Measurements from ENCODE around the gene WDHD1.
A peak's percentile ranks its signal among the peaks of the same experiment; 100 is the strongest.
"Not testable (repeated sequence)": the region's sequence is repeated elsewhere in the genome, so short reads cannot be mapped to it uniquely, and the experiment has no call there.

The WDHD1 gene

DNA sequence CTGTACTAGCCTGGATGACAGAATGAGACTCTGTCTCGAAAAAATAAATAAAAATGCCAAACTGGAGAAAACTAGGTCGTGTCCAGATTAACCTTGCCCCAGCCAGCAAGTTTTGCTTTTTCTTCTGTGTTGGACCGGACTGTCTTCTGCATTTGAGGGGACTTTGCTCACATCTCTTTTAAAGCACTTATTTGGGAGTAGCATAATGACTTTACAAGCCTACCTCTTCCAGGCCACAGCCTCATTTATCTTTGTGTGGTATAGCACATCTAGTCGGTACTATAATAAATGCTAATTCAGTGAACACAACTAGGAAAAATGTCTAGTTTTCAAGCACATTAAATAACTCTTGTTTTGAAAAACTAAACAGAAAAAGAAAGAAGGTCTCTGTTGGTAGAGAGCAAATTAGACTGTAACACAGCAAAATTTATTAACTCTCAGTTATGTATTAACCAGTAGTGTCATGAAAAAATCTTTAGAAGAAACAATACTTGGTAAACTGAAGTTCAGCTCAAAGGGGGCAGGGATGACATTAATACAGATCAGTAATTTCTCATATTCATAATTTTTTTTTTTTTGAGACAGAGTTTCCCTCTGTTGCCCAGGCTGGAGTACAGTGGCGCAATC, 52.0 kb downstream of the WDHD1 start:
- POLR2A ChIA-PET (ENCODE audit: low non-redundant PET): no interaction called here
- CTCF ChIA-PET: interaction anchor here (1.1 kb wide), 2 partner anchors 13 to 73 kb away, joined by 3 to 4 read pairs; partner anchors contain the start of gene GCH1

DNA sequence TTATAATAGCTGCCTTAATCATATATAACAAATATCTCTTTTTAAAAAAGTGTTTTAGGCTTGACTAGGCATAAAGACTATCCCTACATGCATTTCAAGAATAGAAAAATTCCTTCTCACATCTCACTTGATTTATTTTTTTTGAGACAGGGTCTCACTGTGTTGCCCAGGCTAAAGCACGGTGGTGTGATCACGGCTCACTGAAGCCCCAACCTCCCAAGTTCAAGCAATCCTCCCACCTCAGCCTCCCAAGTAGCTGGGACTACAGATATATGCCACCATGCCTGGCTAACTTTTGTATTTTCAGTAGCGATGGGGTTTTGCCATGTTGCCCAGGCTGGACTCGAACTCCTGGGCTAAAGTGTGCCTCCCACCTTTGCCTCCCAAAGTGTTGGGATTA, 59.4 kb downstream of the WDHD1 start:
- CTCF ChIA-PET: no interaction called here
- no peak for DNase-seq (ENCODE audit: low spot score)

More for the DNA sequence above, 52.0 kb downstream of the WDHD1 start:
- peak overlapping the region; percentile 88 for H3K27ac ChIP-seq
- TF ChIP-seq, protein P1, sequence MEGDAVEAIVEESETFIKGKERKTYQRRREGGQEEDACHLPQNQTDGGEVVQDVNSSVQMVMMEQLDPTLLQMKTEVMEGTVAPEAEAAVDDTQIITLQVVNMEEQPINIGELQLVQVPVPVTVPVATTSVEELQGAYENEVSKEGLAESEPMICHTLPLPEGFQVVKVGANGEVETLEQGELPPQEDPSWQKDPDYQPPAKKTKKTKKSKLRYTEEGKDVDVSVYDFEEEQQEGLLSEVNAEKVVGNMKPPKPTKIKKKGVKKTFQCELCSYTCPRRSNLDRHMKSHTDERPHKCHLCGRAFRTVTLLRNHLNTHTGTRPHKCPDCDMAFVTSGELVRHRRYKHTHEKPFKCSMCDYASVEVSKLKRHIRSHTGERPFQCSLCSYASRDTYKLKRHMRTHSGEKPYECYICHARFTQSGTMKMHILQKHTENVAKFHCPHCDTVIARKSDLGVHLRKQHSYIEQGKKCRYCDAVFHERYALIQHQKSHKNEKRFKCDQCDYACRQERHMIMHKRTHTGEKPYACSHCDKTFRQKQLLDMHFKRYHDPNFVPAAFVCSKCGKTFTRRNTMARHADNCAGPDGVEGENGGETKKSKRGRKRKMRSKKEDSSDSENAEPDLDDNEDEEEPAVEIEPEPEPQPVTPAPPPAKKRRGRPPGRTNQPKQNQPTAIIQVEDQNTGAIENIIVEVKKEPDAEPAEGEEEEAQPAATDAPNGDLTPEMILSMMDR (conservative IDR thresholded peaks at IDR 0.05; ENCODE audit: low read depth): no peak
- DNase-seq (ENCODE audit: low spot score): no peak

DNA sequence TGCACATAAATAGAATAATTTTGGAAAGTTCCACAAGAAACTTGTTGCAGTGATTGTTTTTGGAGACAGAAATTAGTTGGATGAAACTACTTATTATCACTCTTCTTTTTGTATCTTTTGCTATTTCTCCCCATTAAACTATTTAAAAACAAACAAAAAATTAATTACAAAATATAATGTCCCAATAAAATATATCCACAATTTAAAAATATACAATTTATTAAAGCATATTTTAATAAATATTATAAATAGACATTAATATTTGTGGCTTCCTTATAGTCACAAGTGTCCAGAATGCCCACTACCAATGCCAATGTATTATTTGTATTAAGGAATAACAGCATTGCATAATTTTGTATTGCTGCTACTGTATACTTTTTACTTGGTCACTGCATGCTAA, 71.8 kb downstream of the WDHD1 start:
- ChIA-PET CTCF (no interaction called here), POLR2A (ENCODE audit: low non-redundant PET) (no interaction called here)
- DNase-seq (ENCODE audit: low spot score): no peak
- TF ChIP-seq, protein P1 (conservative IDR thresholded peaks at IDR 0.05; ENCODE audit: low read depth): no peak
- H3K27ac ChIP-seq: no peak overlapping the region

More for the DNA sequence above, 59.4 kb downstream of the WDHD1 start:
- POLR2A ChIA-PET (ENCODE audit: low non-redundant PET): no interaction called here
- TF ChIP-seq, protein P1 (conservative IDR thresholded peaks at IDR 0.05; ENCODE audit: low read depth): no peak
- no peak overlapping the region for H3K27ac ChIP-seq

DNA sequence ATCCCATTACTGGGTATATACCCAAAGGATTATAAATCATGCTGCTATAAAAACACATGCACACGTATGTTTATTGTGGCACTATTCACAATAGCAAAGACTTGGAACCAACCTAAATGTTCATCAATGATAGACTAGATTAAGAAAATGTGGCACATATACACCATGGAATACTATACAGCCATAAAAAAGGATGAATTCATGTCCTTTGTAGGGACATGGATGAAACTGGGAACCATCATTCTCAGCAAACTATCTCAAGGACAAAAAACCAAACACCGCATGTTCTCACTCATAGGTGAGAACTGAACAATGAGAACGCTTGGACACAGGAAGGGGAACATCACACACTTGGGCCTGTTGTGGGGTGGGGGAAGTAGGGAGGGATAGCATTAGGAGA, 73.3 kb downstream of the WDHD1 start:
- DNase-seq (ENCODE audit: low spot score); CTCF ChIA-PET; POLR2A ChIA-PET (ENCODE audit: low non-redundant PET); H3K27ac ChIP-seq: not testable (repeated sequence)

DNA sequence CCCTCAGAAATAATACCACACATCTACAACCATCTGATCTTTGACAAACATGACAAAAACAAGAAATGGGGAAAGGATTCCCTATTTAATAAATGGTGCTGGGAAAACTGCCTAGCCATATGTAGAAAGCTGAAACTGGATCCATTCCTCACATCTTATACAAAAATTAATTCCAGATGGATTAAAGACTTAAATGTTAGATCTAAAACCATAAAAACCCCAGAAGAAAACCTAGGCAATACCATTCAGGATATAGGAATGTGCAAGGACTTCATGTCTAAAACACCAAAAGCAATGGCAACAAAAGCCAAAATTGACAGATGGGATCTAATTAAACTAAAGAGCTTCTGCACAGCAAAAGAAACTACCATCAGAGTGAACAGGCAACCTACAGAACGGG, 74.1 kb downstream of the WDHD1 start:
- H3K27ac ChIP-seq; DNase-seq (ENCODE audit: low spot score); POLR2A ChIA-PET (ENCODE audit: low non-redundant PET): not testable (repeated sequence)
- CTCF ChIA-PET: interaction anchor here (0.7 kb wide), 1 partner anchor 59 kb away, joined by 4 read pairs; no protein-coding TSS in a partner anchor

DNA sequence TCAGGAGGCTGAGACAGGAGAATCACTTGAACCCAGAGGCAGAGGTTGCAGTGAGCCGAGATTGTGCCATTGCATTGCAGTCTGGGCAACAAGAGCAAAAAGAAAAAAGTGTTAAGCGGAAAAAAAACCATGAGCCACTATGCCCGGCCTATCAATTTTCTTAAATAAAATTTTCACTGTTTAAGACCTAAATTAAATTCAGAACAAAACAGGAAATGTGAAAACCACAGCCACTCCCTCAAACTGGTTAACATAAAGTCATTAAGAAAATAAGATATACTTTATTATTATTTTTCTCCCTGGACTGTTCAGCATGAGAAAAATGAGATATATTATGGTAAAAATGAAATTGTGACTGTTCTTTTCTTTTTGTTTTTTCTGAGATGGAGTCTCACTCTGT, 79.7 kb downstream of the WDHD1 start:
- TF ChIP-seq, protein P1 (conservative IDR thresholded peaks at IDR 0.05; ENCODE audit: low read depth): no peak
- ChIA-PET CTCF (no interaction called here), POLR2A (ENCODE audit: low non-redundant PET) (no interaction called here)
- no peak overlapping the region for H3K27ac ChIP-seq
- DNase-seq (ENCODE audit: low spot score): no peak

DNA sequence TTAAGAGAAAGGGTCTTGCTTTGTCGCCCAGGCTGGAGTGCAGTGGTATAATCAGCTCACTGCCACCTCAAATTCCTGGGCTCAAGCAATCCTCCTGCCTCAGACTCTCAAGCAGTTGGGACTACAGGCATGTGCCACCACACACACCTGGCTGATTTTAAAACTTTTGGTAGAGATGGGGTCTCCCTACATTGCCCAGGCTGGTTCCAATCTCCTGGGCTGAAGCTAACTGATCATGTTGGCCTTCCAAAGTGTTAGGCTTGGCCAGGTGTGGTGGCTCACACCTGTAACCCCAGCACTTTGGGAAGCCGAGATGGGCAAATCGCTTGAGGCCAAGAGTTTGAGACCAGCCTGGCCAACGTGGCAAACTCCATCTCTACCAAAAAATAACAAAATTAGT, 80.4 kb downstream of the WDHD1 start:
- H3K27ac ChIP-seq: no peak overlapping the region
- TF ChIP-seq, protein P1 (conservative IDR thresholded peaks at IDR 0.05; ENCODE audit: low read depth): no peak
- no peak for DNase-seq (ENCODE audit: low spot score)
- ChIA-PET POLR2A (ENCODE audit: low non-redundant PET) (no interaction called here), CTCF (no interaction called here)
